ENCODE measurements around the gene SLC38A10. TPM values are rescaled to one million over a fixed set of nuclear protein-coding genes. Genes with fewer than 3 reads are reported as not detected.
A peak's percentile ranks its signal among the peaks of the same experiment; 100 is the strongest.

SLC38A10 gene
- total and polyA plus RNA-seq, 2 of the 13 experiments (the other 11 are each of a cell fraction or from before 2014, with no cell fraction given): 23.4 to 55.8 TPM

GRCh38 chr17:81300586-81301155 lies 5.6 kb upstream of the SLC38A10 start (continued):
- TF ChIP-seq MZF1 (CRISPR knock-in tag; IDR thresholded peaks at IDR 0.05; ENCODE audit: borderline replicate concordance) (no peak), JARID2 (CRISPR knock-in tag; IDR thresholded peaks at IDR 0.05; ENCODE audit: insufficient replicate concordance) (no peak), SRSF1 (optimal IDR thresholded peaks at IDR 0.05; ENCODE audit: low read depth, low read length) (no peak), NFIC (IDR thresholded peaks at IDR 0.05; ENCODE audit: low read length) (no peak), NKX3-1 (CRISPR knock-in tag; IDR thresholded peaks at IDR 0.05) (no peak), KLF11 (CRISPR knock-in tag; IDR thresholded peaks at IDR 0.05) (no peak), TRIM22 (IDR thresholded peaks at IDR 0.05) (peak; percentile 54; the same call in 1 of the 2 replicates), BCL3 (CRISPR knock-in tag; IDR thresholded peaks at IDR 0.05) (no peak), ZKSCAN1 (IDR thresholded peaks at IDR 0.05; ENCODE audit: low read length) (no peak), ZBTB20 (CRISPR knock-in tag; IDR thresholded peaks at IDR 0.05; ENCODE audit: borderline replicate concordance, low read depth) (no peak), ZNF646 (CRISPR knock-in tag; IDR thresholded peaks at IDR 0.05) (peak; percentile 81), ZNF549 (CRISPR knock-in tag; IDR thresholded peaks at IDR 0.05) (no peak), RBM39 (IDR thresholded peaks at IDR 0.05; ENCODE audit: low read depth, low read length, poor library complexity, severe bottlenecking) (no peak), MNT (IDR thresholded peaks at IDR 0.05) (peak; percentile 49), ZSCAN22 (CRISPR knock-in tag; IDR thresholded peaks at IDR 0.05) (no peak)

Measured in HepG2 (cell line).